ENCODE measurements around the gene NGFR. TPM values are rescaled to one million over a fixed set of nuclear protein-coding genes. Genes with fewer than 3 reads are reported as not detected.

The NGFR gene
- total RNA-seq, 1 experiment from 2014 or later, result 0.11 TPM

DNA sequence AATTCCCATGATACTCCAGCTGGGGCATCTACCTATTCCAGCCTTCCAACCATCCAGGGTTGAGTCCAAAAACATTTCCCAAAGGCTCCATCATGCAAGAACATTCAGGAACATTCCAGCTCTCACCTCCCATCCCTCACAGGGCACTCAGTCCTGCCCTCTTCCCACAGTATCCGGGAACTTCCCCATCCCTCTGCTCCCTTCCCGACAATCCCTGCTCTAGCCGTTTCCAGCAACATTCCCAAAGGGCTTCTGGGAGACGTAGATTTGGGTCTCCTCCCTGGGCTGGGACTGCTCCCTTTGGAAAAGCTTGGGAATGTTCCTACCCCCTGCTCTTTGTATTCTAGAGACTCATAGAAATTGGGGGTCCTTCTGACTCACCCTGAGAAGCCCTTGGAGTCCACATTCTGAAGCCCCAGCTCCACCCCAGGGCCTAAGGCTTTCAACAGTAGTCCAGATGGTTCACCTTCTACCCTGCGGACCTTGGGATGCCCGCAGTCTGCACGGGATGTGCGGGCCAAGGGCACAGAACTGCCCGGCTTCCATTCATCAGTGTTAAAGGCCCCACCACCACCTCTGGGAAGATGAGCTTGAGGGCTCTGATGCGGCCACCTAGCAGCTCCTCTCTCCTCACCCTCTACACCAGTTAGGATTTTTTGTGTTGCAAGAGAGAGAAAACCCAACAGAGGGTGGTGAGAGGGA is 25.4 kb downstream of the NGFR start:
- Histone ChIP-seq H3K9me3 (ENCODE audit: insufficient read depth, low read depth) (no peaks in the 10 kb centered on the region), H3K27ac (no peak overlapping the region), H3K79me2 (ENCODE audit: low read depth) (no peaks in the 10 kb centered on the region), H3K9me2 (ENCODE audit: insufficient read depth) (no peaks in the 10 kb centered on the region), H3K4me3 (no peak overlapping the region), H2AFZ (no peak overlapping the region), H3K4me2 (no peak overlapping the region), H3F3A (ENCODE audit: insufficient read depth, low read depth) (peaks cover 6% of the 10 kb centered on the region; the same call in 1 of the 2 replicates), H3K36me3 (ENCODE audit: low read depth) (no peaks in the 10 kb centered on the region), H3K4me1 (replicated peaks; ENCODE audit: insufficient read depth) (peaks cover 3% of the 10 kb centered on the region; the same call in 1 of the 2 replicates), H3K27me3 (ENCODE audit: insufficient read depth, low read depth) (no peaks in the 10 kb centered on the region), H4K20me1 (ENCODE audit: insufficient read depth) (no peaks in the 10 kb centered on the region)
- intact Hi-C loops (cut with micrococcal nuclease; ENCODE audit: unreplicated experiment), result no loop called here
- POLR2A ChIA-PET (ENCODE audit: unreplicated experiment), result no interaction called here
- DNase-seq, result no peak
- no TSS peak for BruUV-seq (replicated peaks)
- no peak for TF ChIP-seq EZH2 (IDR thresholded peaks at IDR 0.05; ENCODE audit: low read depth)
- TF ChIP-seq, protein P1, sequence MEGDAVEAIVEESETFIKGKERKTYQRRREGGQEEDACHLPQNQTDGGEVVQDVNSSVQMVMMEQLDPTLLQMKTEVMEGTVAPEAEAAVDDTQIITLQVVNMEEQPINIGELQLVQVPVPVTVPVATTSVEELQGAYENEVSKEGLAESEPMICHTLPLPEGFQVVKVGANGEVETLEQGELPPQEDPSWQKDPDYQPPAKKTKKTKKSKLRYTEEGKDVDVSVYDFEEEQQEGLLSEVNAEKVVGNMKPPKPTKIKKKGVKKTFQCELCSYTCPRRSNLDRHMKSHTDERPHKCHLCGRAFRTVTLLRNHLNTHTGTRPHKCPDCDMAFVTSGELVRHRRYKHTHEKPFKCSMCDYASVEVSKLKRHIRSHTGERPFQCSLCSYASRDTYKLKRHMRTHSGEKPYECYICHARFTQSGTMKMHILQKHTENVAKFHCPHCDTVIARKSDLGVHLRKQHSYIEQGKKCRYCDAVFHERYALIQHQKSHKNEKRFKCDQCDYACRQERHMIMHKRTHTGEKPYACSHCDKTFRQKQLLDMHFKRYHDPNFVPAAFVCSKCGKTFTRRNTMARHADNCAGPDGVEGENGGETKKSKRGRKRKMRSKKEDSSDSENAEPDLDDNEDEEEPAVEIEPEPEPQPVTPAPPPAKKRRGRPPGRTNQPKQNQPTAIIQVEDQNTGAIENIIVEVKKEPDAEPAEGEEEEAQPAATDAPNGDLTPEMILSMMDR (conservative IDR thresholded peaks at IDR 0.05), result no peak
- CTCF ChIA-PET, result no interaction called here

DNA sequence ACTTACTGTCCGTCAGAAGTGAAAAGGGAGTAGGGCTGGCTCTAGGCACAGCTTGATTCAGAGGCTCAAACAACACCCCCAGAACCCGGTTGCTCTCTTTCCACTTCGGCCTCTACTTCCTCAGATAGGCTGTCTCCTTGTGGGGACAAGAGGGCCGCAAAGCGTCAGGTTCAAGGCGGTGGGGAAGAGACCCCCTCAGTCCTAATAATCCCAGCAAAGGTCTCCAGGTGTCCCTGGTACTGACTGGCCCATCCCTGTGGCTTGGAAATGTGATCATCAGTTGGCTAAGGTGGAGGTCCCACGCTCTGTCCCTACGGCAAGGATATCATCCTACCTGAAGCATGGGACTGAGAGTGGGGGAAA is 26.0 kb downstream of the NGFR start:
- no peak overlapping the region for H3K4me3 ChIP-seq
- no peak overlapping the region for H3K27ac ChIP-seq
- H3K9me3 ChIP-seq (ENCODE audit: insufficient read depth, low read depth), result no peaks in the 10 kb centered on the region
- ChIA-PET POLR2A (ENCODE audit: unreplicated experiment) (no interaction called here), CTCF (no interaction called here)
- BruUV-seq (replicated peaks), result no TSS peak
- H3K79me2 ChIP-seq (ENCODE audit: low read depth), result no peaks in the 10 kb centered on the region
- no peaks in the 10 kb centered on the region for H3K27me3 ChIP-seq (ENCODE audit: insufficient read depth, low read depth)
- no peak overlapping the region for H2AFZ ChIP-seq
- DNase-seq, result no peak
- H3K4me2 ChIP-seq, result no peak overlapping the region
- peaks cover under 1% of the 10 kb centered on the region; the same call in 1 of the 2 replicates for H3F3A ChIP-seq (ENCODE audit: insufficient read depth, low read depth)
- no peak for TF ChIP-seq EZH2 (IDR thresholded peaks at IDR 0.05; ENCODE audit: low read depth)
- TF ChIP-seq, protein P1 (conservative IDR thresholded peaks at IDR 0.05), result no peak
- no peaks in the 10 kb centered on the region for H3K36me3 ChIP-seq (ENCODE audit: low read depth)
- no peaks in the 10 kb centered on the region for H4K20me1 ChIP-seq (ENCODE audit: insufficient read depth)
- no peaks in the 10 kb centered on the region for H3K9me2 ChIP-seq (ENCODE audit: insufficient read depth)
- intact Hi-C loops (cut with micrococcal nuclease; ENCODE audit: unreplicated experiment), result no loop called here
- no peaks in the 10 kb centered on the region for H3K4me1 ChIP-seq (replicated peaks; ENCODE audit: insufficient read depth)

DNA sequence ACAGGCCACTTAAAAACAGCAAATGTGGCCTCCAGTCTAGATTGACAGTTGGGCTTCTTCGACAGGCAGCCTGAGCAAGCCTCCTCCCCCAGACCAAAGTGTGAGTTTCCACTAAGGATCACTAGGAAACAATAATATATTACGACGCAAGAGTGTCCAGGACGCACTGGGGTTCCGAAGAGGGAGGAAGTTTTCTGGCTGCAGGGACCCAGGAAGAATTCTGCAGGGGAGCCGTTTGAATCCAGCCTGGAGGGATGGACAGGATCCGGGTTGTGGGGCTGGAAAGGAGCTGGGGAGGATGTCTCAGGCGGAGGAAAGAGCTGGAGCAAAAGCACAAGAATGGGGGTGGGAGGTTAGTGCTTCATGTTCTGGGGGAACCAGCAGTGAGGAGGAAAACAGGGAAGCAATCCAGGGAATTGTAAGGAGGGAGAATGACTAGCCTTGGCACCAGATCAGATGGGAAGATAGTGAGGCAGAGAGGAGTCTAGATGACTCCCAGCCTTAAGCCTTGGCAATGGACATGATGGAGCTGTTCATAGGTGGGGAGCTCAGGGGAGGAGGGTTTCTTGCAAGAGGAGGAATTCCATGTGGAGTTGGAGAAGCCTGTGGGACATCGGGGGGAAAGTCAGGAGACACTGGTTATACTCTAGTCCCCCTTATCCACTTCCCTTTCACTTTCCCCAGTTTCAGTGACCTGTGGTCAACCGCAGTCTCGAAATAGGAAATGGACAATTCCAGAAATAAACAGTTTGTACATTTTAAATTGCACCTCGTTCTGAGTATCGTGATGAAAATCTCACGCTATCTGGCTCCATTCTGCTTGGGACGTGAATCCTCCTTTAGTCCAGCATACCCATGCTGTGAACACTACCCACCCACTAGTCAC is 26.6 kb downstream of the NGFR start:
- TF ChIP-seq, protein P1 (conservative IDR thresholded peaks at IDR 0.05), result no peak
- TF ChIP-seq EZH2 (IDR thresholded peaks at IDR 0.05; ENCODE audit: low read depth), result no peak
- H3K9me3 ChIP-seq (ENCODE audit: insufficient read depth, low read depth), result no peaks in the 10 kb centered on the region
- no peak overlapping the region for H2AFZ ChIP-seq
- DNase-seq, result no peak
- no peaks in the 10 kb centered on the region for H3K4me1 ChIP-seq (replicated peaks; ENCODE audit: insufficient read depth)
- H3K9me2 ChIP-seq (ENCODE audit: insufficient read depth), result no peaks in the 10 kb centered on the region
- intact Hi-C loops (cut with micrococcal nuclease; ENCODE audit: unreplicated experiment), result no loop called here
- no peak overlapping the region for H3K27ac ChIP-seq
- no peaks in the 10 kb centered on the region for H3K36me3 ChIP-seq (ENCODE audit: low read depth)
- POLR2A ChIA-PET (ENCODE audit: unreplicated experiment), result no interaction called here
- H3K4me3 ChIP-seq, result no peak overlapping the region
- H4K20me1 ChIP-seq (ENCODE audit: insufficient read depth), result no peaks in the 10 kb centered on the region
- H3K4me2 ChIP-seq, result no peak overlapping the region
- BruUV-seq (replicated peaks), result no TSS peak
- H3F3A ChIP-seq (ENCODE audit: insufficient read depth, low read depth), result no peaks in the 10 kb centered on the region
- no peaks in the 10 kb centered on the region for H3K27me3 ChIP-seq (ENCODE audit: insufficient read depth, low read depth)
- H3K79me2 ChIP-seq (ENCODE audit: low read depth), result no peaks in the 10 kb centered on the region
- CTCF ChIA-PET, result no interaction called here
